Astrocyte (in vitro differentiated cells and primary cell): ENCODE measurements around the gene IFT20. TPM values are rescaled to one million over a fixed set of nuclear protein-coding genes. Genes with fewer than 3 reads are reported as not detected.
A peak's percentile ranks its signal among the peaks of the same experiment; 100 is the strongest.

Experiments used
- DNase-seq: peaks from one replicate; pipeline ENCODE4 v3.0.0-alpha.2; 2010; ENCODE audit warnings: low read depth
- FAIRE-seq: peaks from 2 replicates; lab custom pipeline; 2011; peaks lifted over from hg19 to GRCh38; lab: Jason Lieb, UNC
- H2AFZ ChIP-seq: 2 replicates; pipeline ENCODE4 v1.6.0; 2012; ENCODE audit warnings: low read depth, low read length, inconsistent platforms
- H3K27ac ChIP-seq: 2 replicates; pipeline ENCODE4 v1.5.1; 2011; ENCODE audit warnings: low read depth, low read length, inconsistent platforms
- H3K27me3 ChIP-seq: 2 replicates; pipeline ENCODE4 v1.6.0; 2011; ENCODE audit warnings: low read length, inconsistent platforms; ENCODE audit not compliant: insufficient read depth
- H3K36me3 ChIP-seq: 2 replicates; pipeline ENCODE4 v1.5.1; 2011; ENCODE audit warnings: low read length, inconsistent platforms; ENCODE audit not compliant: insufficient read depth
- H3K4me1 ChIP-seq: 2 replicates; pipeline ENCODE4 v1.5.1; 2011; ENCODE audit warnings: low read length, inconsistent platforms; ENCODE audit not compliant: insufficient read depth
- H3K4me2 ChIP-seq: 2 replicates; pipeline ENCODE4 v1.6.0; 2012; ENCODE audit warnings: low read length, inconsistent platforms
- H3K4me3 ChIP-seq: 2 replicates; pipeline ENCODE4 v1.5.1; 2011; ENCODE audit warnings: low read depth, mild to moderate bottlenecking, low read length, inconsistent platforms; ENCODE audit not compliant: insufficient read depth
- H3K79me2 ChIP-seq: 2 replicates; pipeline ENCODE4 v1.6.0; 2012; ENCODE audit warnings: mild to moderate bottlenecking, low read length, inconsistent platforms; ENCODE audit not compliant: insufficient read depth
- H3K9ac ChIP-seq: 2 replicates; pipeline ENCODE4 v1.6.0; 2012; ENCODE audit warnings: mild to moderate bottlenecking, low read length, inconsistent platforms
- H3K9me3 ChIP-seq: 2 replicates; pipeline ENCODE4 v1.5.1; 2012; ENCODE audit warnings: low read depth, mild to moderate bottlenecking, low read length, inconsistent platforms; ENCODE audit not compliant: insufficient read depth
- H4K20me1 ChIP-seq: 2 replicates; pipeline ENCODE4 v1.6.0; 2012; ENCODE audit warnings: low read length, inconsistent platforms; ENCODE audit not compliant: insufficient read depth
- H3K27ac Mint-ChIP-seq: one replicate; pipeline ENCODE4 v1.8.0; 2021; ENCODE audit warnings: mild to moderate bottlenecking, mixed read lengths; ENCODE audit not compliant: unreplicated experiment
- H3K27me3 Mint-ChIP-seq: one replicate; pipeline ENCODE4 v1.8.0; 2021; ENCODE audit warnings: low read depth, mixed read lengths; ENCODE audit not compliant: unreplicated experiment
- H3K36me3 Mint-ChIP-seq: one replicate; pipeline ENCODE4 v1.8.0; 2021; ENCODE audit warnings: low read depth, mixed read lengths; ENCODE audit not compliant: unreplicated experiment
- H3K4me1 Mint-ChIP-seq: one replicate; pipeline ENCODE4 v1.8.0; 2021; ENCODE audit warnings: low read depth, mixed read lengths; ENCODE audit not compliant: unreplicated experiment
- H3K4me3 Mint-ChIP-seq: one replicate; pipeline ENCODE4 v1.8.0; 2021; ENCODE audit warnings: mild to moderate bottlenecking, moderate library complexity, mixed read lengths; ENCODE audit not compliant: unreplicated experiment
- H3K9me3 Mint-ChIP-seq: one replicate; pipeline ENCODE4 v1.8.0; 2021; ENCODE audit warnings: mild to moderate bottlenecking, mixed read lengths; ENCODE audit not compliant: unreplicated experiment
- CTCF ChIP-seq: IDR thresholded peaks from 2 replicates; pipeline ENCODE4 v1.5.1; 2011; ENCODE audit warnings: low read depth, mild to moderate bottlenecking, inconsistent platforms, low read length, moderate library complexity; ENCODE audit not compliant: insufficient read depth
- EZH2 ChIP-seq: IDR thresholded peaks from 2 replicates; pipeline ENCODE4 v1.6.1; 2012; ENCODE audit warnings: mild to moderate bottlenecking, low read length, inconsistent platforms; ENCODE audit not compliant: insufficient read depth
- total RNA-seq: library from RNA; stranded (reverse); gene quantifications from 2 replicates; pipeline ENCODE4 v1.2.1, GENCODE V29; 2021

The IFT20 gene
- total RNA-seq, 1 donor from 2014 or later: 70.4 TPM

- Histone ChIP-seq H2AFZ (peak overlapping the region; percentile 89), H3K4me2 (peak overlapping the region; percentile 89), H3K9ac (peak overlapping the region; percentile 81), H3K4me3 (peak overlapping the region; percentile 78), H3K9me3 (no peaks in the 10 kb centered on the region), H3K27ac (peak overlapping the region; percentile 65), H3K27me3 (no peaks in the 10 kb centered on the region), H4K20me1 (no peaks in the 10 kb centered on the region), H3K79me2 (peaks cover 34% of the 10 kb centered on the region), H3K36me3 (no peaks in the 10 kb centered on the region), H3K4me1 (peaks cover 17% of the 10 kb centered on the region)
- no peak for FAIRE-seq
- peaks cover 6% of the 10 kb centered on the region for H3K4me1 Mint-ChIP-seq
- H3K27ac Mint-ChIP-seq: peak overlapping the region; percentile 9
- H3K4me3 Mint-ChIP-seq: peak overlapping the region; percentile 94
- H3K27me3 Mint-ChIP-seq: peaks cover 19% of the 10 kb centered on the region
- no peaks in the 10 kb centered on the region for H3K9me3 Mint-ChIP-seq
- TF ChIP-seq EZH2 (no peak), CTCF (no peak)
- no peak for DNase-seq
- H3K36me3 Mint-ChIP-seq: no peaks in the 10 kb centered on the region
Observed at GRCh38 chr17:28319598-28319935, 15.7 kb downstream of the IFT20 start.

GRCh38 chr17:28318759-28319597 lies 16.3 kb downstream of the IFT20 start, which contains the start of gene TMEM97:
Gene TMEM97 (plus strand): TSS chr17:28319200. CDS start chr17:28319240, 40 bp downstream.
- no peak for TF ChIP-seq EZH2
- TF ChIP-seq CTCF: no peak
- Histone ChIP-seq H3K4me3 (peak within 1 kb of the TSS; percentile 78), H3K36me3 (no peaks in the 10 kb centered on the region), H3K27me3 (peaks cover under 1% of the 10 kb centered on the region), H3K4me1 (peaks cover 17% of the 10 kb centered on the region), H3K9me3 (no peaks in the 10 kb centered on the region), H3K9ac (peak within 1 kb of the TSS; percentile 81), H2AFZ (peak within 1 kb of the TSS; percentile 89), H3K79me2 (peaks cover 34% of the 10 kb centered on the region), H3K4me2 (peak within 1 kb of the TSS; percentile 89), H4K20me1 (no peaks in the 10 kb centered on the region), H3K27ac (peak within 1 kb of the TSS; percentile 65)
- Mint-ChIP-seq H3K4me1 (peaks cover 6% of the 10 kb centered on the region), H3K4me3 (peak within 1 kb of the TSS; percentile 94), H3K9me3 (no peaks in the 10 kb centered on the region), H3K27me3 (peaks cover 19% of the 10 kb centered on the region), H3K27ac (peak within 1 kb of the TSS; percentile 64), H3K36me3 (no peaks in the 10 kb centered on the region)
- FAIRE-seq: no peak
- DNase-seq: peak; percentile 95
